Right lobe of liver (tissue), 6 donors: Measurements from ENCODE around the gene LRP5. TPM values are rescaled to one million over a fixed set of nuclear protein-coding genes. Genes with fewer than 3 reads are reported as not detected.
A peak's percentile ranks its signal among the peaks of the same experiment; 100 is the strongest.

ENCODE experiments used
- ATAC-seq, 4 donors: fragments of 200-7000 bp; cut with Tn5 transposase; one replicate each; pipeline ENCODE4 v1.9.1; 2020; ENCODE audit warnings: mild to moderate bottlenecking in 4 of 4, moderate library complexity in 4 of 4
- DNase-seq, 3 donors: peaks; one replicate each; pipeline ENCODE4 v3.0.0-alpha.2; 2020
- H3K27ac ChIP-seq, 3 donors: fragments of 200-600 bp; one replicate each; pipeline ENCODE4 v1.8.0; 2022
- H3K27me3 ChIP-seq, 2 donors: fragments of 200-600 bp; one replicate each; pipeline ENCODE4 v1.8.0; 2022
- H3K36me3 ChIP-seq, 4 donors: fragments of 200-600 bp; sonication (generic) in 1 of 4; one replicate each; pipeline versions ENCODE4 v1.5.1 to v1.8.0; 2017 to 2022; ENCODE audit warnings: control low read depth in 1 of 4
- H3K4me1 ChIP-seq, 4 donors: fragments of 200-600 bp; sonication (generic) in 1 of 4; one replicate each; pipeline versions ENCODE4 v1.5.1 to v1.8.0; 2017 to 2022; ENCODE audit warnings: control low read depth in 1 of 4
- H3K4me3 ChIP-seq, 3 donors: fragments of 200-600 bp; one replicate each; pipeline ENCODE4 v1.8.0; 2022
- H3K9me3 ChIP-seq, 4 donors: fragments of 200-600 bp; sonication (generic) in 1 of 4; one replicate each; pipeline versions ENCODE4 v1.5.1 to v1.8.0; 2017 to 2022; ENCODE audit warnings: control low read depth in 1 of 4
- CTCF ChIP-seq, 4 donors: fragments of 200-600 bp in 3 of 4; fragments of 450-650 bp in 1 of 4; IDR thresholded peaks; one replicate each; pipeline versions ENCODE4 v1.5.1 to v1.8.0; 2016 to 2022; ENCODE audit warnings: antibody characterized with exemption in 4 of 4, mild to moderate bottlenecking in 2 of 4
- POLR2A ChIP-seq: fragments of 450-650 bp; IDR thresholded peaks from one replicate; pipeline ENCODE4 v1.6.1; 2017; ENCODE audit warnings: antibody characterized with exemption, mild to moderate bottlenecking
- WGBS: methylation state at CpG from one replicate; pipeline ENCODE4 v1.1.6; 2018; ENCODE audit warnings: low coverage, low lambda C conversion rate; ENCODE audit not compliant: insufficient coverage; ENCODE audit errors: missing lambda C conversion rate; 5-methylcytosine and 5-hydroxymethylcytosine counted together
- intact Hi-C, 2 donors: fragments of 100-400 bp; cut with DNase I; formaldehyde crosslinking; loops; one replicate each; pipeline versions ENCODE4 v1.11.2 to v1.14.1; 2022
- total RNA-seq, 6 experiments: library from RNA; depleted of rRNA in 2 of 6; stranded (reverse); fragments of >200 nt in 2 of 6; fragmentation: NEBNext Ultra II Directional in 3 of 6; extraction: Animal tissue kit (Norgen Biotek cat#: 25700) in 3 of 6; gene quantifications; one replicate each; pipeline versions ENCODE4 v1.1.0 to v1.2.4, GENCODE V29; 2016 to 2023
- donor health status: DM: no; HTN: yes; CAD: no.
- donor health status: DM: no; HTN: no; CAD: no.
- donor health status: DM: no; HTN: no; CAD: no.
- donor health status: DM: no; HTN: yes; CAD: no.
- donor health status: DM: no; HTN: yes; CAD: no.

The LRP5 gene
- total RNA-seq, 6 experiments from 2014 or later = 74.4 to 120 (median 88.2) TPM

GRCh38 chr11:68273026-68273738 is 39.2 kb upstream of the LRP5 start:
- Histone ChIP-seq H3K27ac (peak overlapping the region; percentile 90 to 93 (median 93)), H3K4me3 (peak overlapping the region; percentile 4 to 80 (median 77)), H3K9me3 (no peaks in the 10 kb centered on the region), H3K36me3 (peaks cover 0 to under 1% (median 0%) of the 10 kb centered on the region in 4 donors), H3K27me3 (no peaks in the 10 kb centered on the region), H3K4me1 (peaks cover 0 to 47% (median 17%) of the 10 kb centered on the region in 4 donors)
- ATAC-seq = no peak
- DNase-seq = no peak
- no peak for TF ChIP-seq POLR2A
- TF ChIP-seq CTCF (IDR thresholded peaks at IDR 0.05) = no peak
- intact Hi-C loops = no loop called here
- WGBS = 40% methylated on average over 19 of the region's 21 CpGs

- 57% methylated on average over 1 of the region's 1 CpG for WGBS
- DNase-seq (no peak), ATAC-seq (no peak)
- Histone ChIP-seq H3K36me3 (no peaks in the 10 kb centered on the region), H3K4me1 (peaks cover 0 to 41% (median 16%) of the 10 kb centered on the region in 4 donors), H3K4me3 (no peak overlapping the region), H3K9me3 (no peaks in the 10 kb centered on the region), H3K27me3 (no peaks in the 10 kb centered on the region), H3K27ac (peak overlapping the region; percentile 24 to 75 (median 63))
- TF ChIP-seq POLR2A (no peak), CTCF (IDR thresholded peaks at IDR 0.05) (no peak)
- intact Hi-C loops = no loop called here
These were observed 38.1 kb upstream of the LRP5 start for GRCh38 chr11:68274306-68274705.

- Histone ChIP-seq H3K9me3 (no peaks in the 10 kb centered on the region), H3K4me3 (no peak overlapping the region), H3K36me3 (no peaks in the 10 kb centered on the region), H3K27ac (peak overlapping the region; percentile 32 to 75 (median 63)), H3K4me1 (peaks cover 0 to 29% (median 11%) of the 10 kb centered on the region in 4 donors), H3K27me3 (no peaks in the 10 kb centered on the region)
- DNase-seq (peak; percentile 70 to 77 (median 71)), ATAC-seq (peak; percentile 15 to 58 (median 31))
- TF ChIP-seq POLR2A (no peak), CTCF (IDR thresholded peaks at IDR 0.05) (no peak)
- intact Hi-C loops = no loop called here
- WGBS = 33% methylated on average over 11 of the region's 14 CpGs
These were observed 36.5 kb upstream of the LRP5 start for GRCh38 chr11:68275721-68276507.

- Histone ChIP-seq H3K36me3 (no peaks in the 10 kb centered on the region), H3K9me3 (no peaks in the 10 kb centered on the region), H3K27ac (peak overlapping the region in 2 of 3 donors; percentile 32 to 75), H3K27me3 (no peaks in the 10 kb centered on the region), H3K4me1 (peaks cover 0 to 29% (median 11%) of the 10 kb centered on the region in 4 donors), H3K4me3 (no peak overlapping the region)
- whole genome bisulfite sequencing = 66% methylated on average over 6 of the region's 6 CpGs
- intact Hi-C loops = no loop called here
- TF ChIP-seq CTCF (IDR thresholded peaks at IDR 0.05) (no peak), POLR2A (no peak)
- DNase-seq = no peak
- ATAC-seq = no peak
These were observed 35.5 kb upstream of the LRP5 start for GRCh38 chr11:68276861-68277260.
